AG09309 (cell line): Measurements from ENCODE around the gene KLKB1.

Source experiments
- DNase-seq: peaks from one replicate; pipeline ENCODE4 v3.0.0-alpha.2; 2010; ENCODE audit warnings: low read depth
- H3K4me3 ChIP-seq: 2 replicates; pipeline ENCODE4 v1.5.1; 2011; ENCODE audit warnings: mild to moderate bottlenecking, low read depth, low read length, moderate library complexity; ENCODE audit not compliant: control insufficient read depth
- CTCF ChIP-seq: IDR thresholded peaks from 2 replicates; pipeline ENCODE4 v1.5.1; 2011; ENCODE audit warnings: mild to moderate bottlenecking, low read depth, low read length, inconsistent platforms; ENCODE audit not compliant: insufficient read depth, control insufficient read depth; ENCODE audit errors: missing control alignments

KLKB1 gene

GRCh38 chr4:186227221-186227620 is at the start of gene KLKB1:
KLKB1 (plus strand) TSS chr4:186227507; CDS start chr4:186228196, 689 bp downstream.
- DNase-seq = no peak
- no peak for TF ChIP-seq CTCF

GRCh38 chr4:186188107-186188506 is 39.2 kb upstream of the KLKB1 start:
- DNase-seq = no peak
- TF ChIP-seq CTCF = no peak
- no peak overlapping the region for H3K4me3 ChIP-seq

More at GRCh38 chr4:186227221-186227620, at the start of gene KLKB1:
- H3K4me3 ChIP-seq = no peak within 1 kb of the TSS

- TF ChIP-seq CTCF = no peak
- H3K4me3 ChIP-seq = no peak overlapping the region
- no peak for DNase-seq
These were observed 37.7 kb upstream of the KLKB1 start for GRCh38 chr4:186189656-186190055.

- H3K4me3 ChIP-seq = peak overlapping the region; percentile 94
- no peak for DNase-seq
- TF ChIP-seq CTCF = peak; percentile 17
These were observed 36.6 kb upstream of the KLKB1 start for GRCh38 chr4:186190581-186191199.

- TF ChIP-seq CTCF = no peak
- peak within 1 kb of the TSS; percentile 94 for H3K4me3 ChIP-seq
- peak; percentile 38 for DNase-seq
These were observed 35.9 kb upstream of the KLKB1 start, which contains the start of gene CYP4V2 for GRCh38 chr4:186191200-186192065. CYP4V2 (plus strand) TSS chr4:186191567; CDS start chr4:186191824, 257 bp downstream.

GRCh38 chr4:186192066-186192612 is 35.2 kb upstream of the KLKB1 start:
- no peak for TF ChIP-seq CTCF
- no peak for DNase-seq
- peak overlapping the region; percentile 94 for H3K4me3 ChIP-seq
